ENCODE results near the gene WDR91. TPM values are rescaled to one million over a fixed set of nuclear protein-coding genes. Genes with fewer than 3 reads are reported as not detected.
"Not testable (repeated sequence)": the region's sequence is repeated elsewhere in the genome, so short reads cannot be mapped to it uniquely, and the experiment has no call there.

Gene WDR91
- total RNA-seq, 5 donors from 2014 or later (not counting 1 experiment from before 2014, with no cell fraction given), result 28.1 to 41.2 (median 37.6) TPM

GRCh38 chr7:135234727-135235126, 23.4 kb upstream of the WDR91 start:
- no peaks in the 10 kb centered on the region for H3K9me3 Mint-ChIP-seq
- no peak for DNase-seq
- ATAC-seq (replicated peaks in 1 of 4), result no peak
- H3K36me3 Mint-ChIP-seq, result no peaks in the 10 kb centered on the region
- Histone ChIP-seq H3K9me3 (no peaks in the 10 kb centered on the region), H3K4me1 (ENCODE audit: control insufficient read depth in 1 of 2, extremely low read depth in 1 of 2, insufficient read depth in 2 of 2, low read length in 2 of 2) (no peaks in the 10 kb centered on the region), H3K4me3 (ENCODE audit: control insufficient read depth in 1 of 2, extremely low read depth in 1 of 2, low read length in 1 of 2) (no peak overlapping the region), H3K27me3 (replicated peaks in 1 of 2; ENCODE audit: control insufficient read depth in 2 of 2, extremely low read depth in 1 of 2, insufficient read depth in 2 of 2, low read length in 1 of 2) (peaks cover 0 to 4% of the 10 kb centered on the region in 2 experiments), H3K27ac (ENCODE audit: low read length) (no peak overlapping the region), H3K36me3 (ENCODE audit: control insufficient read depth in 2 of 2, extremely low read depth in 1 of 2, insufficient read depth in 1 of 2, low read length in 1 of 2) (no peaks in the 10 kb centered on the region)
- POLR2A ChIA-PET, result no interaction called here
- no peak overlapping the region for H3K27ac Mint-ChIP-seq
- no peak overlapping the region for H3K4me3 Mint-ChIP-seq
- H3K4me1 Mint-ChIP-seq, result peaks cover 0 to 5% (median 5%) of the 10 kb centered on the region in 3 donors
- CTCF ChIA-PET, result interaction anchor here in 1 of 2 donors (0.6 kb wide), 1 partner anchor 156 kb away, joined by 3 read pairs; no protein-coding TSS in a partner anchor
- 100% methylated on average over 1 of the region's 4 CpGs for WGBS (ENCODE audit: insufficient coverage)
- H3K27me3 Mint-ChIP-seq, result no peaks in the 10 kb centered on the region

GRCh38 chr7:135234095-135234494, 22.8 kb upstream of the WDR91 start:
- WGBS (ENCODE audit: insufficient coverage), result 100% methylated on average over 1 of the region's 14 CpGs
- DNase-seq; H3K27me3 ChIP-seq (replicated peaks in 1 of 2; ENCODE audit: control insufficient read depth in 2 of 2, extremely low read depth in 1 of 2, insufficient read depth in 2 of 2, low read length in 1 of 2); H3K4me3 ChIP-seq (ENCODE audit: control insufficient read depth in 1 of 2, extremely low read depth in 1 of 2, low read length in 1 of 2); H3K36me3 Mint-ChIP-seq; ATAC-seq (replicated peaks in 1 of 4); H3K4me1 Mint-ChIP-seq; H3K36me3 ChIP-seq (ENCODE audit: control insufficient read depth in 2 of 2, extremely low read depth in 1 of 2, insufficient read depth in 1 of 2, low read length in 1 of 2); CTCF ChIA-PET; H3K4me1 ChIP-seq (ENCODE audit: control insufficient read depth in 1 of 2, extremely low read depth in 1 of 2, insufficient read depth in 2 of 2, low read length in 2 of 2); H3K4me3 Mint-ChIP-seq; POLR2A ChIA-PET; H3K9me3 Mint-ChIP-seq; H3K27ac Mint-ChIP-seq; H3K27ac ChIP-seq (ENCODE audit: low read length); H3K27me3 Mint-ChIP-seq; H3K9me3 ChIP-seq: not testable (repeated sequence)

- Histone ChIP-seq H3K36me3 (ENCODE audit: control insufficient read depth in 2 of 2, extremely low read depth in 1 of 2, insufficient read depth in 1 of 2, low read length in 1 of 2) (no peaks in the 10 kb centered on the region), H3K4me3 (ENCODE audit: control insufficient read depth in 1 of 2, extremely low read depth in 1 of 2, low read length in 1 of 2) (no peak within 1 kb of the TSS), H3K27me3 (replicated peaks in 1 of 2; ENCODE audit: control insufficient read depth in 2 of 2, extremely low read depth in 1 of 2, insufficient read depth in 2 of 2, low read length in 1 of 2) (peaks cover 0 to 4% of the 10 kb centered on the region in 2 experiments), H3K4me1 (ENCODE audit: control insufficient read depth in 1 of 2, extremely low read depth in 1 of 2, insufficient read depth in 2 of 2, low read length in 2 of 2) (no peaks in the 10 kb centered on the region), H3K9me3 (no peaks in the 10 kb centered on the region), H3K27ac (ENCODE audit: low read length) (no peak within 1 kb of the TSS)
- no peaks in the 10 kb centered on the region for H3K9me3 Mint-ChIP-seq
- no peak within 1 kb of the TSS for H3K4me3 Mint-ChIP-seq
- H3K36me3 Mint-ChIP-seq, result no peaks in the 10 kb centered on the region
- ChIA-PET CTCF (no interaction called here), POLR2A (no interaction called here)
- DNase-seq (no peak), ATAC-seq (replicated peaks in 1 of 4) (no peak)
- H3K27me3 Mint-ChIP-seq, result no peaks in the 10 kb centered on the region
- 96% methylated on average over 17 of the region's 28 CpGs for WGBS (ENCODE audit: insufficient coverage)
- no peak within 1 kb of the TSS for H3K27ac Mint-ChIP-seq
- H3K4me1 Mint-ChIP-seq, result peaks cover 0 to 5% (median 5%) of the 10 kb centered on the region in 3 donors
Observed at GRCh38 chr7:135233570-135233969, 22.2 kb upstream of the WDR91 start, which contains the start of gene STRA8. STRA8 (plus strand) TSS chr7:135233838; CDS start chr7:135240525, 6,687 bp downstream.

GRCh38 chr7:135232720-135233119, 21.4 kb upstream of the WDR91 start:
- Mint-ChIP-seq H3K36me3 (no peaks in the 10 kb centered on the region), H3K27ac (no peak overlapping the region), H3K9me3 (no peaks in the 10 kb centered on the region), H3K27me3 (no peaks in the 10 kb centered on the region), H3K4me3 (no peak overlapping the region), H3K4me1 (peaks cover 0 to 5% (median 5%) of the 10 kb centered on the region in 3 donors)
- Histone ChIP-seq H3K4me1 (ENCODE audit: control insufficient read depth in 1 of 2, extremely low read depth in 1 of 2, insufficient read depth in 2 of 2, low read length in 2 of 2) (no peaks in the 10 kb centered on the region), H3K27me3 (replicated peaks in 1 of 2; ENCODE audit: control insufficient read depth in 2 of 2, extremely low read depth in 1 of 2, insufficient read depth in 2 of 2, low read length in 1 of 2) (no peaks in the 10 kb centered on the region), H3K4me3 (ENCODE audit: control insufficient read depth in 1 of 2, extremely low read depth in 1 of 2, low read length in 1 of 2) (no peak overlapping the region), H3K27ac (ENCODE audit: low read length) (no peak overlapping the region), H3K36me3 (ENCODE audit: control insufficient read depth in 2 of 2, extremely low read depth in 1 of 2, insufficient read depth in 1 of 2, low read length in 1 of 2) (no peaks in the 10 kb centered on the region), H3K9me3 (no peaks in the 10 kb centered on the region)
- WGBS (ENCODE audit: insufficient coverage), result 93% methylated on average over 11 of the region's 13 CpGs
- ATAC-seq (replicated peaks in 1 of 4), result no peak
- DNase-seq, result no peak
- CTCF ChIA-PET, result interaction anchor here in 1 of 2 donors (0.6 kb wide), 1 partner anchor 193 kb away, joined by 7 read pairs; no protein-coding TSS in a partner anchor
- POLR2A ChIA-PET, result no interaction called here

GRCh38 chr7:135232087-135232486, 20.8 kb upstream of the WDR91 start:
- Histone ChIP-seq H3K36me3 (ENCODE audit: control insufficient read depth in 2 of 2, extremely low read depth in 1 of 2, insufficient read depth in 1 of 2, low read length in 1 of 2) (no peaks in the 10 kb centered on the region), H3K27ac (ENCODE audit: low read length) (no peak overlapping the region), H3K4me3 (ENCODE audit: control insufficient read depth in 1 of 2, extremely low read depth in 1 of 2, low read length in 1 of 2) (no peak overlapping the region), H3K27me3 (replicated peaks in 1 of 2; ENCODE audit: control insufficient read depth in 2 of 2, extremely low read depth in 1 of 2, insufficient read depth in 2 of 2, low read length in 1 of 2) (no peaks in the 10 kb centered on the region), H3K9me3 (no peaks in the 10 kb centered on the region), H3K4me1 (ENCODE audit: control insufficient read depth in 1 of 2, extremely low read depth in 1 of 2, insufficient read depth in 2 of 2, low read length in 2 of 2) (no peaks in the 10 kb centered on the region)
- DNase-seq (no peak), ATAC-seq (replicated peaks in 1 of 4) (no peak)
- no peak overlapping the region for H3K27ac Mint-ChIP-seq
- WGBS (ENCODE audit: insufficient coverage), result no CpG with 5 or more reads among the region's 6 CpGs
- no peaks in the 10 kb centered on the region for H3K36me3 Mint-ChIP-seq
- no peaks in the 10 kb centered on the region for H3K9me3 Mint-ChIP-seq
- peaks cover 0 to 5% (median 5%) of the 10 kb centered on the region in 3 donors for H3K4me1 Mint-ChIP-seq
- POLR2A ChIA-PET, result interaction anchor here in 1 of 2 donors (0.7 kb wide), 1 partner anchor 808 kb away, joined by 4 read pairs; no protein-coding TSS in a partner anchor
- H3K4me3 Mint-ChIP-seq, result no peak overlapping the region
- H3K27me3 Mint-ChIP-seq, result no peaks in the 10 kb centered on the region
- CTCF ChIA-PET, result interaction anchor here (0.6 kb wide), 2 partner anchors 194 to 502 kb away, joined by 7 read pairs; no protein-coding TSS in a partner anchor

- no peak overlapping the region for H3K27ac Mint-ChIP-seq
- Histone ChIP-seq H3K36me3 (ENCODE audit: control insufficient read depth in 2 of 2, extremely low read depth in 1 of 2, insufficient read depth in 1 of 2, low read length in 1 of 2) (no peaks in the 10 kb centered on the region), H3K9me3 (no peaks in the 10 kb centered on the region), H3K4me1 (ENCODE audit: control insufficient read depth in 1 of 2, extremely low read depth in 1 of 2, insufficient read depth in 2 of 2, low read length in 2 of 2) (no peaks in the 10 kb centered on the region), H3K4me3 (ENCODE audit: control insufficient read depth in 1 of 2, extremely low read depth in 1 of 2, low read length in 1 of 2) (no peak overlapping the region), H3K27ac (ENCODE audit: low read length) (no peak overlapping the region), H3K27me3 (replicated peaks in 1 of 2; ENCODE audit: control insufficient read depth in 2 of 2, extremely low read depth in 1 of 2, insufficient read depth in 2 of 2, low read length in 1 of 2) (no peaks in the 10 kb centered on the region)
- ChIA-PET POLR2A (interaction anchor here in 1 of 2 donors (0.7 kb wide), 1 partner anchor 808 kb away, joined by 4 read pairs; no protein-coding TSS in a partner anchor), CTCF (interaction anchor here in 1 of 2 donors (0.6 kb wide), 1 partner anchor 502 kb away, joined by 7 read pairs; no protein-coding TSS in a partner anchor)
- no peaks in the 10 kb centered on the region for H3K27me3 Mint-ChIP-seq
- no peaks in the 10 kb centered on the region for H3K9me3 Mint-ChIP-seq
- H3K4me1 Mint-ChIP-seq, result peaks cover 0 to 1% (median under 1%) of the 10 kb centered on the region in 3 donors
- H3K36me3 Mint-ChIP-seq, result no peaks in the 10 kb centered on the region
- ATAC-seq (replicated peaks in 1 of 4) (no peak), DNase-seq (no peak)
- H3K4me3 Mint-ChIP-seq, result no peak overlapping the region
Observed at GRCh38 chr7:135231686-135232085, 20.4 kb upstream of the WDR91 start.

Data from T-cell (primary cell).